ENCODE results near the gene NABP2.

DNA sequence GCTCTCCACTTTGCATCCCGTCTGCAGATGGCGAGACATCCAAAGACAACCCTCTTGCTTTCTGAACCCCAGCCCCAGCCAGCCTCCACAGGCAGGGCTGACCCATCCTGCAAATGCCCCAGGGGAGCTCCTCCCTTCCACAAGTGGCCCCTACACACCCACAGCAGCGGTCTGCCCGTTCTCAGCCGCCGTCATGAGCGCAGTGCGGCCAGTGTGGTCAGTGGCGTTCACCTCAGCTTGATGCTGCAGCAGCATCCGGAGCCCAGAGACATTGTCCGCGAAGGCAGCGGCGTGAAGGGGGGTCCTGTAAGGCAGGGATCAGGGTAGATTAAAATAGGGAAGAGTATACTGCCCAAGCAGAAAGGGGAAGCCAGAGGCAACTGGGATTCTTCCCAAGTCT lies 20.4 kb downstream of the NABP2 start:
- TF ChIP-seq POLR2AphosphoS5 (IDR thresholded peaks at IDR 0.05) = no peak
- TF ChIP-seq, protein P1, sequence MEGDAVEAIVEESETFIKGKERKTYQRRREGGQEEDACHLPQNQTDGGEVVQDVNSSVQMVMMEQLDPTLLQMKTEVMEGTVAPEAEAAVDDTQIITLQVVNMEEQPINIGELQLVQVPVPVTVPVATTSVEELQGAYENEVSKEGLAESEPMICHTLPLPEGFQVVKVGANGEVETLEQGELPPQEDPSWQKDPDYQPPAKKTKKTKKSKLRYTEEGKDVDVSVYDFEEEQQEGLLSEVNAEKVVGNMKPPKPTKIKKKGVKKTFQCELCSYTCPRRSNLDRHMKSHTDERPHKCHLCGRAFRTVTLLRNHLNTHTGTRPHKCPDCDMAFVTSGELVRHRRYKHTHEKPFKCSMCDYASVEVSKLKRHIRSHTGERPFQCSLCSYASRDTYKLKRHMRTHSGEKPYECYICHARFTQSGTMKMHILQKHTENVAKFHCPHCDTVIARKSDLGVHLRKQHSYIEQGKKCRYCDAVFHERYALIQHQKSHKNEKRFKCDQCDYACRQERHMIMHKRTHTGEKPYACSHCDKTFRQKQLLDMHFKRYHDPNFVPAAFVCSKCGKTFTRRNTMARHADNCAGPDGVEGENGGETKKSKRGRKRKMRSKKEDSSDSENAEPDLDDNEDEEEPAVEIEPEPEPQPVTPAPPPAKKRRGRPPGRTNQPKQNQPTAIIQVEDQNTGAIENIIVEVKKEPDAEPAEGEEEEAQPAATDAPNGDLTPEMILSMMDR (IDR thresholded peaks at IDR 0.05) = no peak
